RWPE1 (cell line): ENCODE measurements around the gene FIBCD1.
A peak's percentile ranks its signal among the peaks of the same experiment; 100 is the strongest.
"Not testable (repeated sequence)": the region's sequence is repeated elsewhere in the genome, so short reads cannot be mapped to it uniquely, and the experiment has no call there.

ENCODE experiments used
- CTCF ChIA-PET: fragments of 350-600 bp; sonication (Branson Sonifier 250); formaldehyde crosslinking; extraction: SDS; loops from one replicate; lab custom pipeline; 2021; lab: Yijun Ruan, JAX
- POLR2A ChIA-PET: fragments of 400-600 bp; formaldehyde crosslinking; extraction: SDS; loops from one replicate; lab custom pipeline; 2020; ENCODE audit warnings: antibody characterized with exemption; ENCODE audit not compliant: low non-redundant PET; lab: Yijun Ruan, JAX
- DNase-seq: peaks from one replicate; pipeline ENCODE4 v3.0.0; 2012; ENCODE audit warnings: low spot score
- H3K27ac ChIP-seq: fragments of 450-650 bp; 2 replicates; pipeline ENCODE4 v1.5.1; 2017
- TF ChIP-seq, protein P1 (sequence below): fragments of 450-650 bp; conservative IDR thresholded peaks from 2 replicates; pipeline ENCODE4 v1.5.1; 2017; ENCODE audit warnings: low read depth, mild to moderate bottlenecking

The FIBCD1 gene

DNA sequence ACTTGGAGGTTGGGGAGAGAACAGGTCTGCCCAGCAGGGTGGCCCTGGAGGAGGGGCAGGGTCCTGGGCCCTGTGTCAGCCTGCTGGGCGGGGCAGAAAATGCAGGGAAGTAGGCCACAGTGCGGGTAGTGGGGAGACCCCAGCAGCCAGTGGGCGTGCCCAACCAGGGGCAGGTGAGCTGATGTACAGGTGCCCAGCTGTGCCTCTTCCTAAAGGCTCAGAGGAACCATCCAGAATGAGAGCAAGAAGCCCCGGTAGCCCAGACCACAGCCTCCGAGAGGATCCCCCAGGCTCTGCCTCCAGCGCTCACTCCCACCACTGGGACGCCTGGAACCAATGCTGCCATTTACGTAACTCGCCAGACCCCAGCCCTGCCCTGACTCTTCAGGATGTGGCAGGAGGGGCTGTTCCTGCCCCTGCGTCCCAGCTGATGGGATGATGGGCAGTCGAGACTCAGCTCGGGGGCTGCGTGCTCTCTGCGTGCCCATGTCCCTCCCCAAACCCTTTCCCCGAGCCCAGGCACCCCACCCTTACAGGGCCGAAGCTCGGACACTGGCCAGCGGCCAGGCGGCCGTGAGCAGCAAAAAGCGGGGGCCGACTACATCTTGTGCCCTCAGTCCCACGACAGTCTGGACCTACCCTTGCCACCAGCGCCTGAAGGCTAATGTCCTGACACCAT, 24.5 kb downstream of the FIBCD1 start:
- TF ChIP-seq, protein P1, sequence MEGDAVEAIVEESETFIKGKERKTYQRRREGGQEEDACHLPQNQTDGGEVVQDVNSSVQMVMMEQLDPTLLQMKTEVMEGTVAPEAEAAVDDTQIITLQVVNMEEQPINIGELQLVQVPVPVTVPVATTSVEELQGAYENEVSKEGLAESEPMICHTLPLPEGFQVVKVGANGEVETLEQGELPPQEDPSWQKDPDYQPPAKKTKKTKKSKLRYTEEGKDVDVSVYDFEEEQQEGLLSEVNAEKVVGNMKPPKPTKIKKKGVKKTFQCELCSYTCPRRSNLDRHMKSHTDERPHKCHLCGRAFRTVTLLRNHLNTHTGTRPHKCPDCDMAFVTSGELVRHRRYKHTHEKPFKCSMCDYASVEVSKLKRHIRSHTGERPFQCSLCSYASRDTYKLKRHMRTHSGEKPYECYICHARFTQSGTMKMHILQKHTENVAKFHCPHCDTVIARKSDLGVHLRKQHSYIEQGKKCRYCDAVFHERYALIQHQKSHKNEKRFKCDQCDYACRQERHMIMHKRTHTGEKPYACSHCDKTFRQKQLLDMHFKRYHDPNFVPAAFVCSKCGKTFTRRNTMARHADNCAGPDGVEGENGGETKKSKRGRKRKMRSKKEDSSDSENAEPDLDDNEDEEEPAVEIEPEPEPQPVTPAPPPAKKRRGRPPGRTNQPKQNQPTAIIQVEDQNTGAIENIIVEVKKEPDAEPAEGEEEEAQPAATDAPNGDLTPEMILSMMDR = no peak
- ChIA-PET POLR2A (no interaction called here), CTCF (no interaction called here)
- no peak for DNase-seq
- no peak overlapping the region for H3K27ac ChIP-seq

DNA sequence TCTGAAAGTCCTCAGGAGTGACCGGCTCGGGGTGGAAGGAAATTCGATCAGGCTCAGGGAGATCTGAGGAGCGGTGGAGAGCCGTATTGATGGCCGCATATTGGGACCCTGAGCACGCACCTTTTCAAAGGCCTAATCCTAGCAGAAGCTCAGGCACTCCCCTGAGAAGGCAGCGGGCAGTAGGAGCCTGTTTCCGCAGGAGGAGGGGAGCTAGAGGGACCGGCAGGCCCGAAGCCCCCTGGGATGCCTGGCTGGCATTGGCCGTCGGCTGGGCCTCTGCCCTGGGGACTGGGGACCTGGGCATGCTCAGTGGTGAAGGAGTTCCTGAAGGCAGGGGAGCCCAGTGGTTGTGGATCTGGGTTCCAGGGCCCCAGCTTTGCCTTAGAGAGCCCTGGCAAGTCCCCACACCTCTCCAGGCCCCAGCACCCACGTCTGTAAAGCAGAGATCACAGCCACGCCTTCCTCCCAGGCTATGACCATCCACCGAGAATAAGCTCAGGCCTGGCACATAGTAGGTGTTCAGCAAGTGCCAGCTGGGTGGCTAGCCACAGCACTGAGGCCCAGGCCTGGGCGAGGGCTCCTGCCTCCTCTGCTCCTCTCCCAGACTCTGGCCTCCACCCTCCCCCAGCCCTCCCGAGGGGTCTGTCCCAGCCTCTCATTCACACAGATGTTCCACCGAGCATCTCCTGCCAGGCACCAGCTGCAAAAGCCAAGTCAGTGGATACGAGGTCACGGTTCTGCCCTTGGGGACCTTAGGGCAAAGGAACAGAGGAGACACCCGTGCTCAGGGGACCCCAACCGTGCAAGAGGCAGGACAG, 25.2 kb downstream of the FIBCD1 start:
- TF ChIP-seq, protein P1 = no peak
- no peak for DNase-seq
- ChIA-PET POLR2A (interaction anchor here (0.5 to 0.9 kb wide), 3 partner anchors 14 to 233 kb away, joined by 3 to 5 read pairs (median 3); no protein-coding TSS in a partner anchor), CTCF (interaction anchor here (0.7 to 1.2 kb wide), 5 partner anchors 9 to 47 kb away, joined by 3 to 5 read pairs (median 4); no protein-coding TSS in a partner anchor)
- peak overlapping the region; percentile 62 for H3K27ac ChIP-seq

GRCh38 chr9:130912932-130913598, 26.0 kb downstream of the FIBCD1 start:
- POLR2A ChIA-PET = interaction anchor here (0.5 to 0.9 kb wide), 4 partner anchors 15 to 233 kb away, joined by 3 to 5 read pairs (median 3); no protein-coding TSS in a partner anchor
- CTCF ChIA-PET = interaction anchor here (0.7 to 1.2 kb wide), 5 partner anchors 10 to 46 kb away, joined by 3 to 5 read pairs (median 4); no protein-coding TSS in a partner anchor
- peak; percentile 91 for DNase-seq
- TF ChIP-seq, protein P1 = no peak
- H3K27ac ChIP-seq = peak overlapping the region; percentile 62

GRCh38 chr9:130911254-130912049, 27.6 kb downstream of the FIBCD1 start:
- ChIA-PET CTCF (interaction anchor here (0.5 to 1.1 kb wide), 4 partner anchors 14 to 433 kb away, joined by 3 to 5 read pairs (median 4); no protein-coding TSS in a partner anchor), POLR2A (no interaction called here)
- DNase-seq = no peak
- no peak overlapping the region for H3K27ac ChIP-seq
- TF ChIP-seq, protein P1 = no peak

DNA sequence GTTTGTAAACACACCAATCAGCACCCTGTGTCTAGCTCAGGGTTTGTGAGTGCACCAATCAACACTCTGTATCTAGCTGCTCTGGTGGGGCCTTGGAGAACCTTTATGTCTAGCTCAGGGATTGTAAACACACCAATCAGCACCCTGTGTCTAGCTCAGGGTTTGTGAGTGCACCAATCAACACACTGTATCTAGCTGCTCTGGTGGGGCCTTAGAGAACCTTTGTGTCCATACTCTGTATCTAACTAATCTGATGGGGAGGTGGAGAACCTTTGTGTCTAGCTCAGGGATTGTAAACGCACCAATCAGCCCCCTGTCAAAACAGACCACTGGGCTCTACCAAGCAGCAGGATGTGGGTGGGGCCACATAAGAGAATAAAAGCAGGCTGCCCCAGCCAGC, 28.4 kb downstream of the FIBCD1 start:
- POLR2A ChIA-PET, CTCF ChIA-PET, DNase-seq, H3K27ac ChIP-seq: not testable (repeated sequence)

DNA sequence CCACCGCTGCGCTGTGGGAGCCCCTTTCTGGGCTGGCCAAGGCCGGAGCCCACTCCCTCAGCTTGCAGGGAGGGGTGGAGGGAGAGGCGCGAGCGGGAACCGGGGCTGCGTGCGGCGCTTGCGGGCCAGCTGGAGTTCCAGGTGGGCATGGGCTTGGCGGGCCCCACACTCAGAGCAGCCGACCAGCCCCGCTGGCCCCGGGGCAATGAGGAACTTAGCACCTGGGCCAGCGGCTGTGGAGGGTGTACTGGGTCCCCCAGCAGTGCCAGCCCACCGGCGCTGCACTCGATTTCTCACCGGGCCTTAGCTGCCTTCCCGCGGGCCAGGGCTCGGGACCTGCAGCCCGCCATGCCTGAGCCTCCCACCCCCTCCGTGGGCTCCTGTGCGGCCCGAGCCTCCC, 29.0 kb downstream of the FIBCD1 start:
- CTCF ChIA-PET = interaction anchor here (0.6 to 0.7 kb wide), 2 partner anchors 136 to 1996 kb away, joined by 3 to 4 read pairs; no protein-coding TSS in a partner anchor
- POLR2A ChIA-PET, H3K27ac ChIP-seq, DNase-seq: not testable (repeated sequence)
